Measurements from ENCODE around the gene BBS2. TPM values are rescaled to one million over a fixed set of nuclear protein-coding genes. Genes with fewer than 3 reads are reported as not detected.

BBS2 gene
- total RNA-seq, 1 experiment from 2014 or later, result 24.0 TPM

- DNase-seq (ENCODE audit: low read depth, low spot score), result no peak
- no TSS peak for BruUV-seq (replicated peaks)
- intact Hi-C loops (cut with micrococcal nuclease; ENCODE audit: unreplicated experiment), result no loop called here
- Histone ChIP-seq H3K4me1 (ENCODE audit: control insufficient read depth, insufficient read depth, low read length) (no peaks in the 10 kb centered on the region), H3K27ac (ENCODE audit: low read length) (no peak overlapping the region), H3K36me3 (ENCODE audit: control insufficient read depth, insufficient read depth, low read length) (no peaks in the 10 kb centered on the region; the same call in 1 of the 2 replicates), H3K27me3 (ENCODE audit: control insufficient read depth, insufficient read depth, low read length) (no peaks in the 10 kb centered on the region), H3K9me3 (ENCODE audit: control insufficient read depth, insufficient read depth, low read depth, low read length) (no peaks in the 10 kb centered on the region), H3K4me3 (ENCODE audit: low read depth in 2 of 2, low read length in 2 of 2) (no peak overlapping the region)
- CTCF ChIA-PET, result no interaction called here
- no peak for TF ChIP-seq POLR2AphosphoS5 (IDR thresholded peaks at IDR 0.05; ENCODE audit: low read depth, low read length)
- no peak for TF ChIP-seq TCF7L2 (IDR thresholded peaks at IDR 0.05; ENCODE audit: low read depth, low read length)
- TF ChIP-seq CTCF (IDR thresholded peaks at IDR 0.05), result no peak
- no peak for TF ChIP-seq REST (IDR thresholded peaks at IDR 0.05; ENCODE audit: insufficient read depth in 1 of 2, low read depth in 2 of 2, low read length in 1 of 2)
- no peak for TF ChIP-seq SIN3A (IDR thresholded peaks at IDR 0.05; ENCODE audit: borderline replicate concordance, insufficient read depth, low read depth, low read length)
- no peak for ATAC-seq
- POLR2A ChIA-PET, result no interaction called here
- in situ Hi-C loops (cut with HindIII; ENCODE audit: low pct_unique_long_range_greater_than_20kb, low sequenced_read_pairs), result no loop called here
Measured at GRCh38 chr16:56488035-56488434, 31.8 kb downstream of the BBS2 start.

GRCh38 chr16:56483394-56483793, 36.4 kb downstream of the BBS2 start:
- BruUV-seq (replicated peaks), result no TSS peak
- Histone ChIP-seq H3K27me3 (ENCODE audit: control insufficient read depth, insufficient read depth, low read length) (no peaks in the 10 kb centered on the region), H3K27ac (ENCODE audit: low read length) (no peak overlapping the region), H3K9me3 (ENCODE audit: control insufficient read depth, insufficient read depth, low read depth, low read length) (no peaks in the 10 kb centered on the region), H3K4me1 (ENCODE audit: control insufficient read depth, insufficient read depth, low read length) (no peaks in the 10 kb centered on the region), H3K4me3 (ENCODE audit: low read depth in 2 of 2, low read length in 2 of 2) (no peak overlapping the region), H3K36me3 (ENCODE audit: control insufficient read depth, insufficient read depth, low read length) (no peaks in the 10 kb centered on the region; the same call in 1 of the 2 replicates)
- in situ Hi-C loops (cut with HindIII; ENCODE audit: low pct_unique_long_range_greater_than_20kb, low sequenced_read_pairs), result no loop called here
- TF ChIP-seq REST (IDR thresholded peaks at IDR 0.05; ENCODE audit: insufficient read depth in 1 of 2, low read depth in 2 of 2, low read length in 1 of 2), result no peak
- TF ChIP-seq CTCF (IDR thresholded peaks at IDR 0.05), result no peak
- no peak for TF ChIP-seq POLR2AphosphoS5 (IDR thresholded peaks at IDR 0.05; ENCODE audit: low read depth, low read length)
- TF ChIP-seq SIN3A (IDR thresholded peaks at IDR 0.05; ENCODE audit: borderline replicate concordance, insufficient read depth, low read depth, low read length), result no peak
- no peak for TF ChIP-seq TCF7L2 (IDR thresholded peaks at IDR 0.05; ENCODE audit: low read depth, low read length)
- ChIA-PET POLR2A (no interaction called here), CTCF (no interaction called here)
- intact Hi-C loops (cut with micrococcal nuclease; ENCODE audit: unreplicated experiment), result no loop called here
- DNase-seq (ENCODE audit: low read depth, low spot score) (no peak), ATAC-seq (no peak)
